ENCODE data around the gene MUC5AC.

Gene MUC5AC

DNA sequence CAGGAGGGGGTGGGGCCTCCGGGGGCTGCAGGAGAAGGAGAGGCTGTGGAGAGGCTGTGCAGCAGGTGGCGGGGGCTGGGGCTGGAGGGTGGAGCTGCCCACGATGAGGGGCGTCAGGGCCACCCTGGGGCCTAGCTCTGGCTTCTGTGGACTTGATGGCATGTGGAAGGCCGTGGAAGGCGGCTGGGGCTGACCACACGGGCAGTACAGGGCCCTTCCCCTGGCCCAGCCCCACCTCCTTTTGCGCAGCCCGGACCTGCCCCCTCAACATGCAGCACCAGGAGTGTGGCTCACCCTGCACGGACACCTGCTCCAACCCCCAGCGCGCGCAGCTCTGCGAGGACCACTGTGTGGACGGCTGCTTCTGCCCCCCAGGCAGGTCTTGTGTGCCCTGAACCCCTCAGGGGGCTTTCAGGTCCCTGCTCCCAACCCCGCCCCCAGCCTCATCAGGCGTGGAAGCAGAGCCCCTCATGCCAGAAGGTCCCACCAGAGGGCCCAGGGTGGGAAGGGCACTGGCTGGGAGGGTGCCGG is 71.2 kb downstream of the MUC5AC start:
- no peak for TF ChIP-seq EZH2 (IDR thresholded peaks at IDR 0.05)
- TF ChIP-seq POLR2AphosphoS5 (IDR thresholded peaks at IDR 0.05; ENCODE audit: borderline replicate concordance, low read depth, low read length), result no peak
- Histone ChIP-seq H3K27ac (no peak overlapping the region), H3K9me3 (ENCODE audit: low read depth, low read length) (no peaks in the 10 kb centered on the region), H3K36me3 (ENCODE audit: insufficient read depth, low read length) (no peaks in the 10 kb centered on the region), H3K4me3 (no peak overlapping the region), H3K9ac (ENCODE audit: insufficient read length) (no peak overlapping the region)
- no peak for DNase-seq (ENCODE audit: low read depth, low spot score)

GRCh38 chr11:1229471-1230120 is 71.8 kb downstream of the MUC5AC start:
- no peak for TF ChIP-seq FOXP2 (optimal IDR thresholded peaks at IDR 0.05; ENCODE audit: control extremely low read depth, extremely low read length, insufficient read depth)
- TF ChIP-seq POLR2AphosphoS5 (IDR thresholded peaks at IDR 0.05; ENCODE audit: borderline replicate concordance, low read depth, low read length), result no peak
- no peak for TF ChIP-seq EZH2 (IDR thresholded peaks at IDR 0.05)

GRCh38 chr11:1230121-1230455 is 72.3 kb downstream of the MUC5AC start:
- Histone ChIP-seq H3K4me3 (no peak overlapping the region), H3K9ac (ENCODE audit: insufficient read length) (no peak overlapping the region), H3K9me3 (ENCODE audit: low read depth, low read length) (no peaks in the 10 kb centered on the region), H3K36me3 (ENCODE audit: insufficient read depth, low read length) (no peaks in the 10 kb centered on the region), H3K27ac (no peak overlapping the region)
- no peak for DNase-seq (ENCODE audit: low read depth, low spot score)
- TF ChIP-seq POLR2AphosphoS5 (IDR thresholded peaks at IDR 0.05; ENCODE audit: borderline replicate concordance, low read depth, low read length) (no peak), EZH2 (IDR thresholded peaks at IDR 0.05) (no peak), FOXP2 (optimal IDR thresholded peaks at IDR 0.05; ENCODE audit: control extremely low read depth, extremely low read length, insufficient read depth) (no peak)

More at GRCh38 chr11:1229471-1230120, 71.8 kb downstream of the MUC5AC start:
- H3K36me3 ChIP-seq (ENCODE audit: insufficient read depth, low read length), result no peaks in the 10 kb centered on the region
- H3K27ac ChIP-seq, result no peak overlapping the region
- DNase-seq (ENCODE audit: low read depth, low spot score), result no peak
- H3K4me3 ChIP-seq, result no peak overlapping the region
- no peak overlapping the region for H3K9ac ChIP-seq (ENCODE audit: insufficient read length)
- no peaks in the 10 kb centered on the region for H3K9me3 ChIP-seq (ENCODE audit: low read depth, low read length)

- no peaks in the 10 kb centered on the region for H3K36me3 ChIP-seq (ENCODE audit: insufficient read depth, low read length)
- no peak overlapping the region for H3K4me3 ChIP-seq
- H3K9me3 ChIP-seq (ENCODE audit: low read depth, low read length), result no peaks in the 10 kb centered on the region
- H3K27ac ChIP-seq, result no peak overlapping the region
- no peak overlapping the region for H3K9ac ChIP-seq (ENCODE audit: insufficient read length)
- no peak for TF ChIP-seq EZH2 (IDR thresholded peaks at IDR 0.05)
- DNase-seq (ENCODE audit: low read depth, low spot score), result no peak
Observed at GRCh38 chr11:1230456-1231395, 73.0 kb downstream of the MUC5AC start.

DNA sequence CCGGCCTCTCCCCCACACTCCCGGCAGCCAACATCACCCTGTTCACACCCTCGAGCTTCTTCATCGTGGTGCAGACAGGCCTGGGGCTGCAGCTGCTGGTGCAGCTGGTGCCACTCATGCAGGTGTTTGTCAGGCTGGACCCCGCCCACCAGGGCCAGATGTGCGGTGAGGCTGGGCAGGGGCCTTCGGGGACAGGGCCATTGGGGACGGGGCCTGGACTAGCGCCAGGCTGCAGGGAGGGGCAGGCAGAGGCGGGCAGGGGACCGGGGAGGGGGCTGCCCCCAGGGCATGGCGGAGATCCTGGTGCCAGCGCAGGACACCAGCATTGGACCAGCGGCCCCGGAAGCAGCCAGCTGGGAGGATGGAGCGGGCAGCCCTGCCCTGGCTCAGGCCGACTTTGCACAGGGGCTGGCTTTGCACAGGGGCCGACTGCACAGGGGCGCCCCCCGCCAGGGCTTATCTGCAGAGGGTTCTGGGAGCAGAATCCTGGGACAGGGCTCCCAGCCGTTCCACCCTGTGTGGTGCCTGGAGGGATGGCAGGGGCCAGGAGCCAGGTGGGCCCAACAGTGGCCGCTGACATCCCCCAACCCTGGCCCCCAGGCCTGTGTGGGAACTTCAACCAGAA is 73.8 kb downstream of the MUC5AC start:
- H3K36me3 ChIP-seq (ENCODE audit: insufficient read depth, low read length), result no peaks in the 10 kb centered on the region
- TF ChIP-seq EZH2 (IDR thresholded peaks at IDR 0.05) (no peak), POLR2AphosphoS5 (IDR thresholded peaks at IDR 0.05; ENCODE audit: borderline replicate concordance, low read depth, low read length) (no peak), FOXP2 (optimal IDR thresholded peaks at IDR 0.05; ENCODE audit: control extremely low read depth, extremely low read length, insufficient read depth) (no peak)
- no peak for DNase-seq (ENCODE audit: low read depth, low spot score)
- H3K4me3 ChIP-seq, result no peak overlapping the region
- no peaks in the 10 kb centered on the region for H3K9me3 ChIP-seq (ENCODE audit: low read depth, low read length)
- H3K9ac ChIP-seq (ENCODE audit: insufficient read length), result no peak overlapping the region
- H3K27ac ChIP-seq, result no peak overlapping the region

DNA sequence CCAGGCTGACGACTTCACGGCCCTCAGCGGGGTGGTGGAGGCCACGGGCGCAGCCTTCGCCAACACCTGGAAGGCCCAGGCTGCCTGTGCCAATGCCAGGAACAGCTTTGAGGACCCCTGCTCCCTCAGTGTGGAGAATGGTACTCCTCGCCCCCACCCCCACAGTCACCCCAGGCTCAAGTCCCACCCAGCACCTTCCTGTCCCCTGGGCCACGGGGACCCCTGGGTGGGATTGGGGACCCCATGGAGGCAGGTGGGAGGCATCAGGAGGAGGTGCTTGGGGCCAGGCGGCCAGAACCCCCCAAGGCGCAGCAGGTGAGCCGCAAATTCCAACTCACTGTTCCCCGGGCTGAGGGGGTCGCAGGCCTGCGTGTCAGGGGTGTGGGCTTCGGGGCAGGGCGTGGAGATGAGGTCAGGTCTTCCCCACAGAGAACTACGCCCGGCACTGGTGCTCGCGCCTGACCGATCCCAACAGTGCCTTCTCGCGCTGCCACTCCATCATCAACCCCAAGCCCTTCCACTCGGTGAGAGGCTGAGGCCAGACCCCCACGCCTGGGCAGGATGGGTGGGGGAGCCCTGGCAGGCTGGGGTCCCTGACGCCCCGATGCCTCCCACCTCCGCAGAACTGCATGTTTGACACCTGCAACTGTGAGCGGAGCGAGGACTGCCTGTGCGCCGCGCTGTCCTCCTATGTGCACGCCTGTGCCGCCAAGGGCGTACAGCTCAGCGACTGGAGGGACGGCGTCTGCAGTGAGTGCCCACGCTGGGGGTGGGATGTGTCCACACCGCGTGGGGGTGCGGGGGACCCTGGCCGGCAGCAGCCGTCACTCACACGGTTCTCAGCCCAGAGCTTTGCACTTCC is 74.5 kb downstream of the MUC5AC start:
- Histone ChIP-seq H3K9ac (ENCODE audit: insufficient read length) (no peak overlapping the region), H3K36me3 (ENCODE audit: insufficient read depth, low read length) (no peaks in the 10 kb centered on the region), H3K4me3 (no peak overlapping the region), H3K9me3 (ENCODE audit: low read depth, low read length) (no peaks in the 10 kb centered on the region), H3K27ac (no peak overlapping the region)
- no peak for DNase-seq (ENCODE audit: low read depth, low spot score)
- TF ChIP-seq POLR2AphosphoS5 (IDR thresholded peaks at IDR 0.05; ENCODE audit: borderline replicate concordance, low read depth, low read length) (no peak), FOXP2 (optimal IDR thresholded peaks at IDR 0.05; ENCODE audit: control extremely low read depth, extremely low read length, insufficient read depth) (no peak), EZH2 (IDR thresholded peaks at IDR 0.05) (no peak)

- H3K27ac ChIP-seq, result no peak overlapping the region
- H3K9me3 ChIP-seq (ENCODE audit: low read depth, low read length), result no peaks in the 10 kb centered on the region
- no peak for DNase-seq (ENCODE audit: low read depth, low spot score)
- H3K36me3 ChIP-seq (ENCODE audit: insufficient read depth, low read length), result no peaks in the 10 kb centered on the region
- TF ChIP-seq FOXP2 (optimal IDR thresholded peaks at IDR 0.05; ENCODE audit: control extremely low read depth, extremely low read length, insufficient read depth), result no peak
- TF ChIP-seq EZH2 (IDR thresholded peaks at IDR 0.05), result no peak
- TF ChIP-seq POLR2AphosphoS5 (IDR thresholded peaks at IDR 0.05; ENCODE audit: borderline replicate concordance, low read depth, low read length), result no peak
- no peak overlapping the region for H3K9ac ChIP-seq (ENCODE audit: insufficient read length)
- no peak overlapping the region for H3K4me3 ChIP-seq
Observed at GRCh38 chr11:1232883-1233321, 75.1 kb downstream of the MUC5AC start.

Measured in SK-N-MC (cell line).